Gastroesophageal sphincter (tissue), 4 donors: ENCODE results near the gene ROPN1L. TPM values are rescaled to one million over a fixed set of nuclear protein-coding genes. Genes with fewer than 3 reads are reported as not detected.

Source experiments
- ATAC-seq: fragments of 150-250 bp; one replicate; pipeline ENCODE4 v1.9.1; 2016; ENCODE audit warnings: mild to moderate bottlenecking, moderate library complexity
- H3K27ac ChIP-seq, 4 donors: fragments of 200-600 bp; sonication (generic) in 3 of 4; 1 replicate in 3 of 4; 2 replicates in 1 of 4; pipeline ENCODE4 v1.5.1; 2016 to 2019
- H3K27me3 ChIP-seq: fragments of 200-600 bp; sonication (generic); one replicate; pipeline ENCODE4 v1.5.1; 2019
- H3K36me3 ChIP-seq, 2 donors: fragments of 200-600 bp; sonication (generic); one replicate each; pipeline ENCODE4 v1.5.1; 2019; ENCODE audit warnings: control low read depth in 1 of 2
- H3K4me1 ChIP-seq, 3 donors: fragments of 200-600 bp; sonication (generic); 1 replicate in 2 of 3; 2 replicates in 1 of 3; pipeline ENCODE4 v1.5.1; 2016 to 2019; ENCODE audit warnings: control low read depth in 2 of 3
- H3K4me3 ChIP-seq, 2 donors: fragments of 200-600 bp; sonication (generic); one replicate each; pipeline ENCODE4 v1.5.1; 2019; ENCODE audit warnings: mild to moderate bottlenecking in 1 of 2, moderate library complexity in 1 of 2
- H3K9me3 ChIP-seq, 3 donors: fragments of 200-600 bp; sonication (generic); one replicate each; pipeline ENCODE4 v1.5.1; 2017 to 2019; ENCODE audit warnings: control low read depth in 2 of 3
- CTCF ChIP-seq, 4 experiments: fragments of 200-600 bp in 2 of 4; fragments of 450-650 bp in 2 of 4; sonication (generic) in 1 of 4; IDR thresholded peaks; one replicate each; pipeline ENCODE4 v1.5.1; 2017 to 2019; ENCODE audit warnings: antibody characterized with exemption in 4 of 4, mild to moderate bottlenecking in 2 of 4, moderate library complexity in 2 of 4
- EP300 ChIP-seq: sonication (generic); formaldehyde crosslinking; IDR thresholded peaks from one replicate; pipeline ENCODE4 v1.6.1; 2017; ENCODE audit warnings: antibody characterized with exemption, mild to moderate bottlenecking
- POLR2A ChIP-seq, 2 donors: fragments of 450-650 bp; IDR thresholded peaks; one replicate each; pipeline ENCODE4 v1.6.1; 2017; ENCODE audit warnings: antibody characterized with exemption in 2 of 2, mild to moderate bottlenecking in 2 of 2, moderate library complexity in 1 of 2
- POLR2AphosphoS5 ChIP-seq: sonication (generic); formaldehyde crosslinking; IDR thresholded peaks from one replicate; pipeline ENCODE4 v1.6.1; 2017; ENCODE audit warnings: antibody characterized with exemption
- WGBS, 2 donors: methylation state at CpG; one replicate each; pipeline ENCODE4 v1.1.5; 2018; ENCODE audit warnings: low coverage in 1 of 2; 5-methylcytosine and 5-hydroxymethylcytosine counted together
- total RNA-seq, 4 donors: library from RNA; depleted of rRNA; stranded (reverse); fragments of >200 nt; gene quantifications; one replicate each; pipeline ENCODE4 v1.1.0, GENCODE V29; 2016

ROPN1L gene
- total RNA-seq, 4 donors from 2014 or later: 1.1 TPM; not detected in 3

GRCh38 chr5:10478436-10478835 is 36.8 kb downstream of the ROPN1L start:
- 57 to 66% methylated on average over 4 of the region's 5 CpGs for WGBS, 2 donors
- no peak overlapping the region for H3K4me3 ChIP-seq
- no peaks in the 10 kb centered on the region for H3K36me3 ChIP-seq
- peaks cover 35% of the 10 kb centered on the region for H3K27me3 ChIP-seq
- no peaks in the 10 kb centered on the region for H3K4me1 ChIP-seq
- peaks cover 0 to 30% (median 0%) of the 10 kb centered on the region in 3 donors for H3K9me3 ChIP-seq
- ATAC-seq: no peak
- H3K27ac ChIP-seq: no peak overlapping the region
- TF ChIP-seq EP300 (no peak), POLR2A (IDR thresholded peaks at IDR 0.05) (no peak), POLR2AphosphoS5 (no peak), CTCF (IDR thresholded peaks at IDR 0.05) (no peak)

- H3K27me3 ChIP-seq: peaks cover 35% of the 10 kb centered on the region
- no peak for ATAC-seq
- no peak for TF ChIP-seq POLR2A (IDR thresholded peaks at IDR 0.05)
- TF ChIP-seq POLR2AphosphoS5: no peak
- no peak for TF ChIP-seq CTCF (IDR thresholded peaks at IDR 0.05)
- TF ChIP-seq EP300: no peak
- no peaks in the 10 kb centered on the region for H3K36me3 ChIP-seq
- no peaks in the 10 kb centered on the region for H3K4me1 ChIP-seq
- peaks cover 0 to 25% (median 0%) of the 10 kb centered on the region in 3 donors for H3K9me3 ChIP-seq
- H3K4me3 ChIP-seq: no peak overlapping the region
- 33 to 50% methylated on average over 1 to 8 of the region's 11 CpGs for WGBS, 2 donors
- H3K27ac ChIP-seq: no peak overlapping the region
Measured at GRCh38 chr5:10479154-10479721, 37.6 kb downstream of the ROPN1L start.

GRCh38 chr5:10480237-10480985 is 38.7 kb downstream of the ROPN1L start:
- Histone ChIP-seq H3K4me3 (no peak overlapping the region), H3K27me3 (peaks cover 35% of the 10 kb centered on the region), H3K27ac (no peak overlapping the region), H3K9me3 (peaks cover 0 to 13% (median 0%) of the 10 kb centered on the region in 3 donors), H3K4me1 (no peaks in the 10 kb centered on the region), H3K36me3 (no peaks in the 10 kb centered on the region)
- no peak for ATAC-seq
- TF ChIP-seq EP300 (no peak), POLR2AphosphoS5 (no peak), POLR2A (IDR thresholded peaks at IDR 0.05) (no peak), CTCF (IDR thresholded peaks at IDR 0.05) (no peak)
- WGBS, 2 donors: 70% methylated on average over 3 to 7 of the region's 12 CpGs

- Histone ChIP-seq H3K9me3 (peaks cover 0 to 5% (median 0%) of the 10 kb centered on the region in 3 donors), H3K27ac (no peak overlapping the region), H3K36me3 (no peaks in the 10 kb centered on the region), H3K4me3 (no peak overlapping the region), H3K27me3 (peaks cover 42% of the 10 kb centered on the region), H3K4me1 (no peaks in the 10 kb centered on the region)
- no peak for ATAC-seq
- no peak for TF ChIP-seq CTCF (IDR thresholded peaks at IDR 0.05)
- 53 to 61% methylated on average over 5 of the region's 10 CpGs for WGBS, 2 donors
Measured at GRCh38 chr5:10481241-10481935, 39.7 kb downstream of the ROPN1L start.
